Cardiac muscle cell (in vitro differentiated cells and primary cell): ENCODE data around the gene MAGEB2. TPM values are rescaled to one million over a fixed set of nuclear protein-coding genes. Genes with fewer than 3 reads are reported as not detected.

Experiments used
- DNase-seq, 2 donors: peaks; one replicate each; pipeline versions ENCODE4 v3.0.0 to v3.0.0-alpha.2; 2010 to 2017; ENCODE audit warnings: low read depth in 1 of 2, low spot score in 1 of 2
- H3K27ac ChIP-seq: fragments of 200-600 bp; sonication (generic); 2 replicates; pipeline ENCODE4 v1.5.1; 2016
- H3K27me3 ChIP-seq: fragments of 200-600 bp; sonication (generic); 2 replicates; pipeline ENCODE4 v1.6.0; 2016; ENCODE audit warnings: control low read depth
- H3K36me3 ChIP-seq: fragments of 200-600 bp; sonication (generic); 2 replicates; pipeline ENCODE4 v1.5.1; 2016; ENCODE audit warnings: control low read depth
- H3K4me1 ChIP-seq: fragments of 200-600 bp; sonication (generic); 2 replicates; pipeline ENCODE4 v1.8.1; 2017; ENCODE audit warnings: low read depth, mild to moderate bottlenecking, mixed run types
- H3K4me3 ChIP-seq: fragments of 200-600 bp; sonication (generic); 2 replicates; pipeline ENCODE4 v1.5.1; 2016; ENCODE audit warnings: mild to moderate bottlenecking
- H3K9me3 ChIP-seq: fragments of 200-600 bp; sonication (generic); 2 replicates; pipeline ENCODE4 v1.5.1; 2017; ENCODE audit warnings: low read depth, mild to moderate bottlenecking, control low read depth
- polyA plus RNA-seq: library from polyadenylated mRNA; unstranded; fragments of >200 nt; fragmentation: Nextera tagmentation; extraction: Ambion mirVana; gene quantifications from 2 replicates; pipeline ENCODE4 v1.2.1, GENCODE V29; 2016
- total RNA-seq: library from RNA; depleted of rRNA; stranded (reverse); fragments of >200 nt; gene quantifications from 2 replicates; pipeline ENCODE4 v1.2.3, GENCODE V29; 2016
- TF ChIP-seq, protein P1 (sequence below): IDR thresholded peaks from 2 replicates; pipeline ENCODE4 v1.5.1; 2012; ENCODE audit warnings: low read depth, mild to moderate bottlenecking, low read length

MAGEB2 gene
- total and polyA plus RNA-seq, 2 experiments from 2014 or later: not detected

DNA sequence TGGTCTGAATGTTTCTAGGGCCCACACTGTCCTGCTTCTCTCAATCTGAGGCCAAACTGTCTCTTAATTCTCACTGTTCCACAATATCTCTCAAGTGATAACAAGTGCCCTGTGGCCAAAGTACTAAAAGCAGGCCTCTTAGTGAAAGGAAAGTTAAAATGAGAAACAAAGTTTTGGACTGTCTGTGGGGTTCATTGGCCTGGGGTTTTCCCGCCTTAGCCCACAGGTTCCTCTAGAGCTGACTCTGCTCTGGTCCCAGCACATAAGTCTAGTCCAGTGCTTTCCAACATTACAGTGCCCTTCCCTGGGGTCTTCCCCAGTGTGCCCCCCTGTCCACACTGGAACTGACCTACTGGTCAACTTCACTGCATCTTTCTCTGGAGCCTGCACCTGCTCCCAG, 37.9 kb downstream of the MAGEB2 start:
- no peaks in the 10 kb centered on the region for H3K27me3 ChIP-seq
- DNase-seq: no peak
- H3K4me3 ChIP-seq: no peak overlapping the region
- H3K9me3 ChIP-seq: no peaks in the 10 kb centered on the region
- H3K4me1 ChIP-seq: no peaks in the 10 kb centered on the region
- TF ChIP-seq, protein P1, sequence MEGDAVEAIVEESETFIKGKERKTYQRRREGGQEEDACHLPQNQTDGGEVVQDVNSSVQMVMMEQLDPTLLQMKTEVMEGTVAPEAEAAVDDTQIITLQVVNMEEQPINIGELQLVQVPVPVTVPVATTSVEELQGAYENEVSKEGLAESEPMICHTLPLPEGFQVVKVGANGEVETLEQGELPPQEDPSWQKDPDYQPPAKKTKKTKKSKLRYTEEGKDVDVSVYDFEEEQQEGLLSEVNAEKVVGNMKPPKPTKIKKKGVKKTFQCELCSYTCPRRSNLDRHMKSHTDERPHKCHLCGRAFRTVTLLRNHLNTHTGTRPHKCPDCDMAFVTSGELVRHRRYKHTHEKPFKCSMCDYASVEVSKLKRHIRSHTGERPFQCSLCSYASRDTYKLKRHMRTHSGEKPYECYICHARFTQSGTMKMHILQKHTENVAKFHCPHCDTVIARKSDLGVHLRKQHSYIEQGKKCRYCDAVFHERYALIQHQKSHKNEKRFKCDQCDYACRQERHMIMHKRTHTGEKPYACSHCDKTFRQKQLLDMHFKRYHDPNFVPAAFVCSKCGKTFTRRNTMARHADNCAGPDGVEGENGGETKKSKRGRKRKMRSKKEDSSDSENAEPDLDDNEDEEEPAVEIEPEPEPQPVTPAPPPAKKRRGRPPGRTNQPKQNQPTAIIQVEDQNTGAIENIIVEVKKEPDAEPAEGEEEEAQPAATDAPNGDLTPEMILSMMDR: no peak
- H3K27ac ChIP-seq: no peak overlapping the region
- H3K36me3 ChIP-seq: no peaks in the 10 kb centered on the region

DNA sequence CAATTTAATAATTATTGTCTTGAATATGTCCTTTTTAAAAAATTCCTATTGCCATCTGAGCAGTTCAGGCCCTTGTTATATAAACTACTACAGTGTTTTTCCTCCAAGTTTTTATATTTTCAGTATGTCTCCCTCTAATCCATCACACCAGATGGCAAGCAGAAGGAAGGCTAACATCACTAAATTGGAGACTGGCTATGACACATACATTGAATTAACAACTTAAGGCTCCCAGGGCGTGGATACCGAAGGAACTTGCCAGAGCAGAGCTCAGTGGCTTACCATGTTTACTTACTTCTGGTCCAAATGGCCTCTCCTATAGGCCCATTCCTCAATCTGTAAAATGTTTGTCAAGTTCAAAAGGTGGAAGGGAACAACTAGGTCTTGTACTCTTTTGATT, 44.6 kb downstream of the MAGEB2 start:
- DNase-seq: no peak
- Histone ChIP-seq H3K27ac (no peak overlapping the region), H3K27me3 (no peaks in the 10 kb centered on the region), H3K4me3 (no peak overlapping the region), H3K4me1 (no peaks in the 10 kb centered on the region), H3K9me3 (no peaks in the 10 kb centered on the region), H3K36me3 (no peaks in the 10 kb centered on the region)
- TF ChIP-seq, protein P1: no peak

DNA sequence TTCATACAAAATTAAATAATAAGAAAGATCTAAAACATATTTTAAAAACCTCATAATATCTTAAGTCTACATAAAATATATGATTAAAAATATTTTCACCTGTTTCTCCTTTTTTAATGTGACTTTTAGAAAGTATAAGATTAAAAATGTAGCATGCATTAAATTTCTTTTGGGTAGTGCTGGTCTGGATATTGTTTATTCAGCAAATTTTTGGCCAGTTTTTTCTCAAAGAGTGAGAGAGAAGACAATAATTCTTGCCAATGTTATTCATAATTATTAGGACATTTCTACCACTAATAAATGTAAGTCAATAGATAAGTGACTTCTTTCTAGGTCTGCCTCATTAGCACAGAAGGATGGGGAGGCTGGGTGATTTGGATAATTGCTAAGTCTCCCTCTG, 45.6 kb downstream of the MAGEB2 start:
- H3K36me3 ChIP-seq: no peaks in the 10 kb centered on the region
- no peak for DNase-seq
- H3K9me3 ChIP-seq: no peaks in the 10 kb centered on the region
- TF ChIP-seq, protein P1: no peak
- H3K4me3 ChIP-seq: no peak overlapping the region
- no peaks in the 10 kb centered on the region for H3K27me3 ChIP-seq
- no peaks in the 10 kb centered on the region for H3K4me1 ChIP-seq
- H3K27ac ChIP-seq: no peak overlapping the region

DNA sequence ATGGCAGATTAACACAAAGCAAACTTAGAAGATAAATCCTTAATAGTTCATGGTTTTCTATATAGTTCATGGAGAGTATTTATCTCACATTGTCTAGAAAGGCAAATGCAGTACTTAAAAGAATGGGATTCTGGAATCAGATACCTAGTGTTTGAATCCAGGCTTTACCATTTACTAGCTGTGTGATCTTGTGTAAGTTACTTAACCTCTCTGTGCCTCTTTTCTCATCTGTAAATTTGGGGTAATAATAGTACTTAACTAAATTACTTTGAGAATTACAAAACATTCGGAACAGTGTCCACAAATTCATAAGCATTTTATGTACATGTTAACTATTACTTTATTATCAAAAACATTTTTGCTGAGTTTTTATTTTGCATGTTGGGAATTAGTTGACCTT, 47.4 kb downstream of the MAGEB2 start:
- no peaks in the 10 kb centered on the region for H3K9me3 ChIP-seq
- no peak overlapping the region for H3K27ac ChIP-seq
- DNase-seq: no peak
- no peak overlapping the region for H3K4me3 ChIP-seq
- H3K4me1 ChIP-seq: no peaks in the 10 kb centered on the region
- no peaks in the 10 kb centered on the region for H3K36me3 ChIP-seq
- TF ChIP-seq, protein P1: no peak
- H3K27me3 ChIP-seq: no peaks in the 10 kb centered on the region

Other genes starting within 250 kb of the MAGEB2 start
- not detected in 2 replicates for gene MAGEB3, start 15.1 kb downstream of the MAGEB2 start, total RNA-seq
- not detected in 2 replicates for gene MAGEB3, start 15.1 kb downstream of the MAGEB2 start, polyA plus RNA-seq
- not detected in 2 replicates for gene MAGEB4, start 26.4 kb downstream of the MAGEB2 start, total RNA-seq
- not detected in 2 replicates for gene MAGEB4, start 26.4 kb downstream of the MAGEB2 start, polyA plus RNA-seq
- not detected in 2 replicates for gene MAGEB1, start 31.6 kb downstream of the MAGEB2 start, total RNA-seq
- gene MAGEB1, start 31.6 kb downstream of the MAGEB2 start, polyA plus RNA-seq: not detected in 2 replicates
- gene NR0B1, start 93.8 kb downstream of the MAGEB2 start, total RNA-seq: 0.42 and 0.54 TPM in 2 replicates
- 0.30 TPM in 1 of 2 replicates, not detected in the other for gene NR0B1, start 93.8 kb downstream of the MAGEB2 start, polyA plus RNA-seq